Fibroblast of the conjunctiva (primary cell): ENCODE measurements around the gene CTTNBP2.

ENCODE experiments used
- DNase-seq: peaks from one replicate; pipeline ENCODE4 v3.0.0-alpha.2; 2010; ENCODE audit warnings: low read depth

The CTTNBP2 gene

GRCh38 chr7:117825132-117825531 lies 48.1 kb downstream of the CTTNBP2 start:
- DNase-seq, result peak; percentile 5

DNA sequence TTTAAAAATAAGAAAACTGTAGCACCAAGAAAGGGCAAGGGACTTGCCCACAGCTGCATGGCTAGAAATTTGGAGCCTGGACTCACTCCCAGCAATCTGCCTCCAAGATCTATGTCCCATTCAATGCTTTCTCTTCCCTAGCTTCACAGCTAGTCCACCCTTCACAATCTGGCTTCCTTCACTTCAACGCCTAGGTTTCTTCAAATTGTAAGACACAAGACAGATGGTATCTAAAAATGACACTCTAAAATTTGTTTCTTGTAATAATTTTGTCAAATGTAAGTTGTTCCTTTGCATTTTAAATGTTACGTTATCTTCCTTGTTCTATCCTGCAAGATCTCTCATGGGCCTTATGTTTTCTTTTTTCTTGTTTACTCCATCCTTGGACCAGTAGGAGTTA lies 48.6 kb downstream of the CTTNBP2 start:
- no peak for DNase-seq

- DNase-seq, result no peak
These were observed 53.7 kb downstream of the CTTNBP2 start for GRCh38 chr7:117819558-117819957.

GRCh38 chr7:117818232-117818631 lies 55.0 kb downstream of the CTTNBP2 start:
- no peak for DNase-seq

DNA sequence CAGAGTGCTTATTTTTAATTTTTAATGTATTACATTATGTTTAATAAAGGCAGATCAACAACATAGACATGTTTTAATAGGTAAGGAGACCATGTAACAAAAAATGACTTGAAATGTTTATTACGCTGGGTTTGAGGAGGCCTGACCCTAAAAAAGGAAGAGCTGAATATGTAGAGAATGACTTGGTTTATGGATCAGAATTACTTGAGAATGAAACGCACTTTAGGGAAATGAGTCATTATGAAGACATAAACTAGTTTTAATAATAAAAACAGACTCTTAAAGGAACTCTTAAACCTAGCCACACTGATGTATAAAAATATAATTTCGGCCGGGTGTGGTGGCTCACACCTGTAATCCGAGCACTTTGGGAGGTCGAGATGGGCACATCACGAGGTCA lies 56.5 kb downstream of the CTTNBP2 start:
- DNase-seq, result no peak

DNA sequence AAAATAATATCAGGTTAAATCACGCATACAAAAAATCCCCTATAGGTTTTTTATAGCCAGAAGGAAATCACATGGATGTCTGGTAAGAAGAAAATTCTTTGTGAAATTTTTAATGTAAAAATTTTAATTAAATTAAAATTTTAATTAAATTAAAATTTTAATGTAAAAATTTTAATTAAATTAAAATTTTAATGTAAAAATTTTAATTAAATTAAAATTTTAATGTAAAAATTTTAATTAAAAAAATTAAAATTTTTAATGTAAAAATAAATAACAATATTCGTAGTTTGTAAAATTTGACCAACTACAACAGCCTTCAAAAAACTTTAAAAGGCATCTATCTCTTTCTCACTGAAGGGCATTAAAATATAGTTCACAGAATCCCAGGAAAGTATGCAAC lies 61.5 kb downstream of the CTTNBP2 start:
- DNase-seq, result no peak

DNA sequence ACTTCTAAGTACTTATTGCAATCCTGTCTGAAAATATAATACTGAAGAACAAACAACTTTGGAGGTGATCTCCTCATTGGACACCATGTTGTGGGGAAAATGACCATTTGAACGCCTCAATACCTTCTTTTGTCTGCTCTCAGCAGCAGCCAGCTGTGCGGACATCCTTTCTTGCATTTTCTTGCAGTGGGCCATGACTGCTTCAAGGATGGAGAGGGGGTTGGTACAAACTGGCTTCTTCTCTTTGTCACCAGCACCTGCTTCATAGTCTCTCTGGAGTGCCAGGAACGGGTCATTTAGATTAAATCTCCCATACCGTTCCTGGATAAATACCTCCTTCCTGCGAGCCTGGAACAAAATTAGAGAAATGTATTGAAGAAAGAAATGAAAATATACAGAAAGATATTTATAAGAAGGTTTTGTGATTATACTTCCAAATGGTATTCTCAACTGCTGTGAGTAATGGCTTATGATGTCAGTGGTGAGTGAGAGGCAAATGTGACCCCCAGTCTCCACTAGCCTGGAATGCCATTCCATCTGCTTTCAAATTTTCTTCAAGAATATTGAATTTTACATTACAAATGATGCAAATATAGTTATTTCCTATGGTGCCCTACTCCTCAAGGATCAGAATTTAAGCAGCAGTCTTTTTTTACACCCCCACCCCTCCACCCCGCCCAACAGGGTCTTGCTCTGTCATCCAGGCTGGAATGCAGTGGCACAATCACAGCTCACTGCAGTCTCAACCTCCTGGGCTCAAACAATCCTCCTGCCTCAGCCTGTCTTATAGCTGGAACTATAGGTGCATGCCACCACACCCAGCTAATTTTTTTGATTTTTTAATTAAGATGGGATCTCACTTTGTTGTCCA lies 62.4 kb downstream of the CTTNBP2 start:
- DNase-seq, result no peak

GRCh38 chr7:117809958-117810357 lies 63.3 kb downstream of the CTTNBP2 start:
- no peak for DNase-seq

DNA sequence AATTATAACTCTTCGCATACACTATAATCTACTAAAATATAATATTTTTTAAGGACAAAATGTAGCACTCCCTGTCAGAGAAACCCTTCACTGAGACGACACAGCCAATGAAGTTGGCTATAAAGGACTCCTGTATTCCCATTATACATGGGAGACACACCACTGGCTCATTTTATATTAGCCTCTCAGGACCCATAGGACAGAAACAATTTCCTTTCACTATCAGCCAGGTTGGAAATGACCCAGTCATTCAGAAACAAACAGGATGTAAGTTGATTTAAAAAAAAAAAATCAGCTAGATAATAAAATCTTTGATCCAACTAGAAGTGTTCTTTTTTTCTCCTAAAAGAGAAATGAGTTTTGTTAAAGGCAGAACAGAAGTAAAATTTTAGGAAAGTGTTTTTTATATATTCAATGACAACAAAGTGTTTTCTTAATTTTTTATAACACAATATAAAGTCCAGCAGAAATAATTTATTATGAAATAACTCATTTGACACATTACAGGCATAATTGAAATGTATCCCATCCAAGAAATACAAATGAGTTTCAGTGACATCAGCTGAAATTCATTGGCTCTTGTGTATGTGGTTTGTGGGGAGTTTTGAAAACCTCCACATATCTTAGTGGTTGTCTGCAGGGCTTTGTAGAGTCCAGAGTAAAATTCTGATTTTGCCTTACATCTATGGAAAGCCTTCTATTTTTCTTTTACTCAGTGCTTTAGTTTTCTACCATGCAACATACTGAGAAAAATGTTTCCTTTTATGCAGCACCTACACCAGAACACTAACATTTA lies 64.1 kb downstream of the CTTNBP2 start:
- DNase-seq, result no peak

DNA sequence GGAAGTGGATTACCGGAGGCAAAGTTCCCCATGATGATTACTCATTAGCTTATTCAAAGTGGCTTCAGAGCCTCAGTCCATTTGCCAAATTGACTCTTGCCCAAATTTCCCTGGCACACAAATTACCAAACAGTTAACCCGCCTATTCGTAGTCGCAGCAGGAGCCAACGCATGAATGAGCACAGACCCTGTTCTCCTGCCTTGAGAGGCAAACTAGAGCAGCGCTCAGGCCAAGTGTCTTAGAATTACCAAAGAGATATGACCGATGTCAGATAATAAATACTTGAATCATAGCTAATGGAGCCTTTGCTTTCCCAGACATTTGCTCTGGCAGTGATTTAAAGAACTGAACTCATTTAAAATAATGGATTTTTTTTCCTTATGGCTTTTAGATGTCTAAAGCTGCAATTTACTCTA lies 64.9 kb downstream of the CTTNBP2 start:
- DNase-seq, result no peak

- DNase-seq, result no peak
These were observed 65.6 kb downstream of the CTTNBP2 start for GRCh38 chr7:117807676-117808075.

GRCh38 chr7:117806011-117806410 lies 67.2 kb downstream of the CTTNBP2 start:
- DNase-seq, result no peak

DNA sequence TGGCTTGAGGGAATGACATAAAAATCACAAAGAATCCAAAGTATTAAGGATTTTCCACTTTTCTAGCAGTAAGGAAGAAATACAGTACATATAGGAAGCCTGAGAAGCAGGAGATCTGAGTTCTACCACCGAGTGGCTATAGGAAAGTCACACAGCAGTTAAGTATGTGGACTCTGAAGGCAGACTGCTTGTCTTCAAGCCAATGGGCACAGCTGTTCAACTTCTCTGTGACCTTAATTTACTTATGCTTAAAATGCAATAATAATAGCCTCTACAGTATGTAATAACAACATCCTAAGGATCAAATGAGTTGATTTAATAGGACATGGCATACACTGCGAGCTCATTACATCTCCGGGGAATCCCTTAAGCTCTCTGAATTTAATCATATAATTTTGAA lies 68.0 kb downstream of the CTTNBP2 start:
- DNase-seq, result no peak

- DNase-seq, result no peak
These were observed 69.8 kb downstream of the CTTNBP2 start for GRCh38 chr7:117803476-117803875.

- DNase-seq, result no peak
These were observed 70.6 kb downstream of the CTTNBP2 start for GRCh38 chr7:117802660-117803059.

DNA sequence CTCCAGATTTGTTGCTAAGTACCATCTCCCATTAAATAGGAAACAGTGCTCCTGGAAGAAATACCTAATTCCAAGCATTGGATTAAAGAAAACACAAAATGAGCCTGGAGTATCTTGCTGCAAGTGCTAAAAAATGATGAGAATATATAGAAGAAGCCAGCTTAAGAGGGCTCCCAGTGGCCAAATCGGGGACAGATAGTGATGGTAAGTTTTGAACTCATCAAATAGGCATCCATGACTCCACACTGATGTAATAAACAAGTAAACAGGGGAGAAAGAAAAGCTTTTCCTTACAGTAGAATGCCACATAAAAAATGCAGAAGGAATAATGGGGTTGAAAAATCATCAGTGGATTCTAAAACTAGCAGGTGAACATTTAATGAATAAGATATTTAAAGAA lies 72.4 kb downstream of the CTTNBP2 start:
- no peak for DNase-seq

GRCh38 chr7:117800406-117800805 lies 72.8 kb downstream of the CTTNBP2 start:
- no peak for DNase-seq

DNA sequence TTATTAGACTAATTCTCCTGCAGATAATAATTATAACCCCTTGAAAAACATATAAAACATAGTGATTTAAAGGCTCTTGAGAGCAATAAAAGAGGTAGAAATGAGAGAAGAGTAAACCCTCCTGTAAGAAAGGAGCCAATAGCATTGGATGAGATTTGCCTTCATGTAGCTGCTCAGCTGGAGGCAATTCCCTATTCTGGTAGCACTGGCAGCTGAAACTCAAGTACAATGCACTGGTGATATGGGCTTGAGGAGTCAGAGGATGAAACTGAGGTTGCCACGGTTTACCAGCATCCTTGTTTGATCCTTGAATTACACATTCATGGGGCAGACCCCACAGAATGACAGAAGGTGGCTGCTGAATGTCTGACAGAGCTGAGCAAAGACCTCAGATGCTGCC lies 76.4 kb downstream of the CTTNBP2 start:
- DNase-seq, result no peak

GRCh38 chr7:117793976-117794375 lies 79.3 kb downstream of the CTTNBP2 start:
- no peak for DNase-seq

- DNase-seq, result no peak
These were observed 79.7 kb downstream of the CTTNBP2 start for GRCh38 chr7:117793521-117793920.

- no peak for DNase-seq
These were observed 81.1 kb downstream of the CTTNBP2 start for GRCh38 chr7:117791877-117792780.

DNA sequence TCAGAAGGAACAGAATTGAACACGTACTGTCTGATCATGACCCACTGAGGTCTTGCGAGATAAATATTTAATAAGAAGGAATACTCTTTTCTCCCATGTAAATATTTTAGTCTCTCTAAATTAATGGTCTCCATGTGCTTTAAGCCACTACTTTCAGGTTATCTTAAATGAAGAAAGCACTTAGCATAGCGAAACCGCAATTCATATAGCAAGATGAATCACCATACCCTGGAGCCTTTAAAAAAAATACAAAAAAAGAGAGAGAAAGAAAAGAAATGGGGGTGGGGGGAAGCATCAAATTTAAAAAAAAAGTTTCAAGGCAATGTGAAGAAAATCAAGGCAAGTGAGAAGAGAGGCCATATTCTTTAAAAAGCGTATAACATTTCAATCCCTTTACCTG lies 82.5 kb downstream of the CTTNBP2 start:
- DNase-seq, result no peak
